ENCODE results near the gene FCAMR.
A peak's percentile ranks its signal among the peaks of the same experiment; 100 is the strongest.

- TF ChIP-seq CTCF (conservative IDR thresholded peaks at IDR 0.05; ENCODE audit: low read depth, low read length) (peak; percentile 66), RAD21 (IDR thresholded peaks at IDR 0.05; ENCODE audit: low read length) (peak; percentile 36; the same call in 1 of the 2 replicates), MAZ (IDR thresholded peaks at IDR 0.05; ENCODE audit: borderline replicate concordance, low read depth, low read length) (peak; percentile 30; the same call in 1 of the 2 replicates)
Measured at GRCh38 chr1:207004931-207005830, 34.9 kb upstream of the FCAMR start.

All from IMR-90 (cell line).